Stimulated activated CD8-positive, alpha-beta memory T cell treated with anti-CD3 and anti-CD28 coated beads, Interleukin-12 subunit alpha, Interleukin-12 subunit beta, amount 100 ng/mL, for 1 hour (primary cell): ENCODE results near the gene LDLRAD3.
"Not testable (repeated sequence)": the region's sequence is repeated elsewhere in the genome, so short reads cannot be mapped to it uniquely, and the experiment has no call there.

Source experiments
- DNase-seq: peaks from one replicate; pipeline ENCODE4 v3.0.0-alpha.2; 2020; ENCODE audit warnings: low read depth

The LDLRAD3 gene

GRCh38 chr11:36019005-36019596, 75.2 kb downstream of the LDLRAD3 start:
- DNase-seq, result no peak

- DNase-seq, result no peak
Measured at GRCh38 chr11:36019722-36020121, 75.9 kb downstream of the LDLRAD3 start.

- DNase-seq, result no peak
Measured at GRCh38 chr11:36022882-36023281, 79.0 kb downstream of the LDLRAD3 start.

- DNase-seq, result no peak
Measured at GRCh38 chr11:36023922-36024321, 80.1 kb downstream of the LDLRAD3 start.

GRCh38 chr11:36024716-36025115, 80.9 kb downstream of the LDLRAD3 start:
- DNase-seq, result no peak

- DNase-seq, result no peak
Measured at GRCh38 chr11:36026315-36026968, 82.6 kb downstream of the LDLRAD3 start.

- DNase-seq, result no peak
Measured at GRCh38 chr11:36027731-36028130, 83.9 kb downstream of the LDLRAD3 start.

GRCh38 chr11:36029616-36030015, 85.8 kb downstream of the LDLRAD3 start:
- no peak for DNase-seq

GRCh38 chr11:36030731-36031281, 86.9 kb downstream of the LDLRAD3 start:
- DNase-seq, result no peak

- DNase-seq, result no peak
Measured at GRCh38 chr11:36033082-36033751, 89.4 kb downstream of the LDLRAD3 start.

GRCh38 chr11:36033936-36034335, 90.1 kb downstream of the LDLRAD3 start:
- no peak for DNase-seq

- no peak for DNase-seq
Measured at GRCh38 chr11:36034551-36035331, 90.9 kb downstream of the LDLRAD3 start.

- DNase-seq, result no peak
Measured at GRCh38 chr11:36035454-36035853, 91.6 kb downstream of the LDLRAD3 start.

- DNase-seq, result no peak
Measured at GRCh38 chr11:36035999-36036398, 92.1 kb downstream of the LDLRAD3 start.

GRCh38 chr11:36037031-36037430, 93.2 kb downstream of the LDLRAD3 start:
- no peak for DNase-seq

GRCh38 chr11:36038541-36038940, 94.7 kb downstream of the LDLRAD3 start:
- no peak for DNase-seq

GRCh38 chr11:36039471-36039870, 95.6 kb downstream of the LDLRAD3 start:
- no peak for DNase-seq

- DNase-seq, result no peak
Measured at GRCh38 chr11:36041988-36042611, 98.2 kb downstream of the LDLRAD3 start.

GRCh38 chr11:36044636-36045035, 100.8 kb downstream of the LDLRAD3 start:
- no peak for DNase-seq

- DNase-seq, result not testable (repeated sequence)
Measured at GRCh38 chr11:36045945-36046344, 102.1 kb downstream of the LDLRAD3 start.

- DNase-seq, result no peak
Measured at GRCh38 chr11:36046932-36047331, 103.1 kb downstream of the LDLRAD3 start.

- no peak for DNase-seq
Measured at GRCh38 chr11:36047344-36047743, 103.5 kb downstream of the LDLRAD3 start.
